Osteocyte (in vitro differentiated cells): ENCODE results near the gene JAG1. TPM values are rescaled to one million over a fixed set of nuclear protein-coding genes. Genes with fewer than 3 reads are reported as not detected.

Experiments
- DNase-seq: peaks from one replicate; pipeline ENCODE4 v3.0.0; 2021; ENCODE audit warnings: mixed read lengths; ENCODE audit not compliant: unreplicated experiment; ENCODE audit errors: extremely low spot score
- H3K27ac Mint-ChIP-seq: one replicate; pipeline ENCODE4 v1.8.0; 2021; ENCODE audit warnings: mild to moderate bottlenecking, mixed read lengths; ENCODE audit not compliant: unreplicated experiment
- H3K27me3 Mint-ChIP-seq: one replicate; pipeline ENCODE4 v1.8.0; 2021; ENCODE audit warnings: mixed read lengths; ENCODE audit not compliant: unreplicated experiment
- H3K36me3 Mint-ChIP-seq: one replicate; pipeline ENCODE4 v1.8.0; 2021; ENCODE audit warnings: mixed read lengths; ENCODE audit not compliant: unreplicated experiment
- H3K4me1 Mint-ChIP-seq: one replicate; pipeline ENCODE4 v1.8.0; 2021; ENCODE audit warnings: mixed read lengths; ENCODE audit not compliant: unreplicated experiment
- H3K4me3 Mint-ChIP-seq: one replicate; pipeline ENCODE4 v1.8.0; 2021; ENCODE audit warnings: mild to moderate bottlenecking, moderate library complexity, mixed read lengths; ENCODE audit not compliant: unreplicated experiment
- H3K9me3 Mint-ChIP-seq: one replicate; pipeline ENCODE4 v1.8.0; 2021; ENCODE audit warnings: mixed read lengths; ENCODE audit not compliant: unreplicated experiment
- total RNA-seq: library from RNA; stranded (reverse); gene quantifications from 2 replicates; pipeline ENCODE4 v1.2.1, GENCODE V29; 2021
- TF ChIP-seq, protein P1 (sequence below): fragments of 200-600 bp; sonication (generic); IDR thresholded peaks from 2 replicates; pipeline ENCODE4 v1.5.0; 2021; ENCODE audit warnings: antibody characterized with exemption, mild to moderate bottlenecking, moderate library complexity

The JAG1 gene
- total RNA-seq, 1 donor from 2014 or later = 254 TPM

GRCh38 chr20:10603378-10603777 lies 70.4 kb downstream of the JAG1 start:
- peaks cover 64% of the 10 kb centered on the region for H3K4me1 Mint-ChIP-seq
- TF ChIP-seq, protein P1, sequence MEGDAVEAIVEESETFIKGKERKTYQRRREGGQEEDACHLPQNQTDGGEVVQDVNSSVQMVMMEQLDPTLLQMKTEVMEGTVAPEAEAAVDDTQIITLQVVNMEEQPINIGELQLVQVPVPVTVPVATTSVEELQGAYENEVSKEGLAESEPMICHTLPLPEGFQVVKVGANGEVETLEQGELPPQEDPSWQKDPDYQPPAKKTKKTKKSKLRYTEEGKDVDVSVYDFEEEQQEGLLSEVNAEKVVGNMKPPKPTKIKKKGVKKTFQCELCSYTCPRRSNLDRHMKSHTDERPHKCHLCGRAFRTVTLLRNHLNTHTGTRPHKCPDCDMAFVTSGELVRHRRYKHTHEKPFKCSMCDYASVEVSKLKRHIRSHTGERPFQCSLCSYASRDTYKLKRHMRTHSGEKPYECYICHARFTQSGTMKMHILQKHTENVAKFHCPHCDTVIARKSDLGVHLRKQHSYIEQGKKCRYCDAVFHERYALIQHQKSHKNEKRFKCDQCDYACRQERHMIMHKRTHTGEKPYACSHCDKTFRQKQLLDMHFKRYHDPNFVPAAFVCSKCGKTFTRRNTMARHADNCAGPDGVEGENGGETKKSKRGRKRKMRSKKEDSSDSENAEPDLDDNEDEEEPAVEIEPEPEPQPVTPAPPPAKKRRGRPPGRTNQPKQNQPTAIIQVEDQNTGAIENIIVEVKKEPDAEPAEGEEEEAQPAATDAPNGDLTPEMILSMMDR = no peak
- H3K27ac Mint-ChIP-seq = peak overlapping the region; percentile 95
- no peak for DNase-seq
- H3K36me3 Mint-ChIP-seq = peaks cover 5% of the 10 kb centered on the region
- H3K27me3 Mint-ChIP-seq = no peaks in the 10 kb centered on the region
- no peaks in the 10 kb centered on the region for H3K9me3 Mint-ChIP-seq
- no peak overlapping the region for H3K4me3 Mint-ChIP-seq

GRCh38 chr20:10602221-10602871 lies 71.5 kb downstream of the JAG1 start:
- DNase-seq = no peak
- peaks cover 64% of the 10 kb centered on the region for H3K4me1 Mint-ChIP-seq
- no peak overlapping the region for H3K4me3 Mint-ChIP-seq
- peak overlapping the region; percentile 94 for H3K27ac Mint-ChIP-seq
- TF ChIP-seq, protein P1 = no peak
- H3K27me3 Mint-ChIP-seq = no peaks in the 10 kb centered on the region
- H3K9me3 Mint-ChIP-seq = no peaks in the 10 kb centered on the region
- peaks cover 5% of the 10 kb centered on the region for H3K36me3 Mint-ChIP-seq

- TF ChIP-seq, protein P1 = no peak
- no peak for DNase-seq
- no peaks in the 10 kb centered on the region for H3K27me3 Mint-ChIP-seq
- no peak overlapping the region for H3K4me3 Mint-ChIP-seq
- peaks cover 5% of the 10 kb centered on the region for H3K36me3 Mint-ChIP-seq
- peak overlapping the region; percentile 96 for H3K27ac Mint-ChIP-seq
- H3K9me3 Mint-ChIP-seq = no peaks in the 10 kb centered on the region
- peaks cover 69% of the 10 kb centered on the region for H3K4me1 Mint-ChIP-seq
Measured at GRCh38 chr20:10597637-10598036, 76.2 kb downstream of the JAG1 start.

DNA sequence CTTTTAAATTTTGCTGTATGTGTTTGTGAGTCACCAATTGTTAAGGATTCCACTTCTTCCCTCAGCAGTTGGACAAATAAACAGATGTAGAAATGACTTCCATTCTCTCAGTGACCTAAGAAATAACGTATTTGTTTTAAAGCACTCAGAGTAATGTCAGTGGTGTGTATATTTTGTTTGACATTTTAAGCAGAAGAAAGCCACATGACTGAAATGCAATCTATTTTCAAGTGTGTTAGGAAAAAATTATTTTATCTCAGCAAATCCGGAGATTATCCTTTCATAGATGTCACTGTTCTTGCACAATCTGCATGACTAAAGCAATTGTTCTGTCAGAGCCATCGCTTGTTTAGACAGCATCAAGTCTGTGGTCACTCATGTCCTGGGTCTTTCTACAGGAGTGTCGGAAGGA lies 77.1 kb downstream of the JAG1 start:
- no peaks in the 10 kb centered on the region for H3K27me3 Mint-ChIP-seq
- H3K4me3 Mint-ChIP-seq = peak overlapping the region; percentile 22
- peak overlapping the region; percentile 96 for H3K27ac Mint-ChIP-seq
- H3K4me1 Mint-ChIP-seq = peaks cover 69% of the 10 kb centered on the region
- TF ChIP-seq, protein P1 = no peak
- no peaks in the 10 kb centered on the region for H3K36me3 Mint-ChIP-seq
- no peak for DNase-seq
- no peaks in the 10 kb centered on the region for H3K9me3 Mint-ChIP-seq

DNA sequence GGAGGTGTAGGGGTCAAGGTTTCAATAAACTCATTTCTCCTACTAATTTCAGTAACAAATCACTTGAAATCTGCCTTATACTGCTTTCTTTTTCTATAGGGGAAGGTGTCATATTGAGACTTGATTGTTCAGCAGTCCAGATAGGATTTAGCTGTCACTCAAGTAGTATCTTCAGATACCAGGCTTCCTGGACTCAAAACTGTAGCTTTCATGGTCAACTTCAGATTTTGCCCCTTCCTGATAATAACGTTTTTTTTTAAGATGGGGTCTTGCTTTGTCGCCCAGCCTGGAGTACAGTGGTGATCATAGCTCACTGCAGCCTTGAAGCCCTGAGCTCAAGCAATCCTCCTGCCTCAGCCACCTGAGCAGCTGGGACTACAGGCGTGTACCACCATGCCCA lies 77.8 kb downstream of the JAG1 start:
- H3K27ac Mint-ChIP-seq = peak overlapping the region; percentile 96
- peaks cover 76% of the 10 kb centered on the region for H3K4me1 Mint-ChIP-seq
- DNase-seq = no peak
- no peak overlapping the region for H3K4me3 Mint-ChIP-seq
- no peaks in the 10 kb centered on the region for H3K36me3 Mint-ChIP-seq
- TF ChIP-seq, protein P1 = no peak
- no peaks in the 10 kb centered on the region for H3K27me3 Mint-ChIP-seq
- no peaks in the 10 kb centered on the region for H3K9me3 Mint-ChIP-seq
